HS-27A (cell line): Measurements from ENCODE around the gene CT47A7.
"Not testable (repeated sequence)": the region's sequence is repeated elsewhere in the genome, so short reads cannot be mapped to it uniquely, and the experiment has no call there.

ENCODE experiments used
- DNase-seq: peaks from one replicate; pipeline ENCODE4 v3.0.0-alpha.2; 2012; ENCODE audit warnings: low read depth, missing footprints

The CT47A7 gene

GRCh38 chrX:120956500-120956899, at the start of gene CT47A7:
CT47A7 (minus strand) TSS chrX:120956600; CDS start chrX:120956345, 255 bp downstream.
- DNase-seq, result not testable (repeated sequence)

GRCh38 chrX:121000589-121000988, 44.2 kb upstream of the CT47A7 start:
- DNase-seq, result no peak

GRCh38 chrX:120999413-120999812, 43.0 kb upstream of the CT47A7 start:
- no peak for DNase-seq

- not testable (repeated sequence) for DNase-seq
These were observed 29.3 kb upstream of the CT47A7 start, which contains the start of gene CT47A1 for GRCh38 chrX:120985660-120986059. CT47A1 (minus strand) TSS chrX:120985760; CDS start chrX:120985529, 231 bp downstream.
